Transverse colon (tissue), 4 donors: ENCODE data around the gene FATE1. TPM values are rescaled to one million over a fixed set of nuclear protein-coding genes. Genes with fewer than 3 reads are reported as not detected.

Experiments
- DNase-seq: peaks from one replicate; pipeline ENCODE4 v3.0.0-alpha.2; 2019
- H3K27ac ChIP-seq, 4 donors: fragments of 200-600 bp; sonication (generic); 2 replicates each; pipeline ENCODE4 v1.5.1; 2016 to 2018; ENCODE audit warnings: inconsistent platforms in 4 of 4
- H3K27me3 ChIP-seq: fragments of 200-600 bp; sonication (generic); 2 replicates; pipeline ENCODE4 v1.5.1; 2017; ENCODE audit warnings: inconsistent platforms
- H3K36me3 ChIP-seq, 4 donors: fragments of 200-600 bp; sonication (generic); 2 replicates each; pipeline ENCODE4 v1.5.1; 2017 to 2019; ENCODE audit warnings: inconsistent platforms in 4 of 4
- H3K4me1 ChIP-seq, 4 donors: fragments of 200-600 bp; sonication (generic); 2 replicates each; pipeline ENCODE4 v1.5.1; 2017 to 2020; ENCODE audit warnings: inconsistent platforms in 4 of 4
- H3K4me3 ChIP-seq, 4 donors: fragments of 200-600 bp; sonication (generic); 1 replicate in 1 of 4; 2 replicates in 3 of 4; pipeline versions ENCODE4 v1.5.1 to v1.6.1; 2017 to 2019; ENCODE audit warnings: inconsistent platforms in 4 of 4
- H3K9me3 ChIP-seq, 2 donors: fragments of 200-600 bp; sonication (generic); 2 replicates each; pipeline ENCODE4 v1.5.1; 2017 to 2019; ENCODE audit warnings: inconsistent platforms in 2 of 2
- CTCF ChIP-seq, 5 experiments: fragments of 200-600 bp in 3 of 5; fragments of 450-650 bp in 2 of 5; sonication (generic) in 3 of 5; IDR thresholded peaks; 1 replicate in 2 of 5; 2 replicates in 3 of 5; pipeline ENCODE4 v1.5.1; 2016 to 2017; ENCODE audit warnings: antibody characterized with exemption in 5 of 5, inconsistent platforms in 3 of 5, mild to moderate bottlenecking in 2 of 5, moderate library complexity in 1 of 5
- EP300 ChIP-seq: sonication (generic); formaldehyde crosslinking; IDR thresholded peaks from one replicate; pipeline ENCODE4 v1.6.1; 2017; ENCODE audit warnings: antibody characterized with exemption, low read depth
- POLR2A ChIP-seq: fragments of 450-650 bp; IDR thresholded peaks from one replicate; pipeline ENCODE4 v1.6.1; 2016; ENCODE audit warnings: antibody characterized with exemption, mild to moderate bottlenecking, moderate library complexity
- POLR2AphosphoS5 ChIP-seq, 3 donors: sonication (generic); formaldehyde crosslinking; IDR thresholded peaks; one replicate each; pipeline ENCODE4 v1.6.1; 2016; ENCODE audit warnings: antibody characterized with exemption in 3 of 3
- WGBS, 2 donors: methylation state at CpG; one replicate each; pipeline ENCODE4 v1.1.5; 2018; ENCODE audit warnings: low coverage in 1 of 2; 5-methylcytosine and 5-hydroxymethylcytosine counted together
- in situ Hi-C, 4 donors: fragments of 200-750 bp; cut with MboI; loops; one replicate each; pipeline versions ENCODE4 v1.15.0 to v1.15.1; 2017; ENCODE audit warnings: low sequenced_read_pairs in 3 of 4, low pct_ligation_motif_present in 1 of 4, low pct_unique_long_range_greater_than_20kb in 1 of 4
- intact Hi-C: fragments of 100-400 bp; cut with DNase I; formaldehyde crosslinking; loops from one replicate; pipeline ENCODE4 v1.15.1; 2023; ENCODE audit warnings: low total_unique reads
- total RNA-seq, 4 donors: library from RNA; depleted of rRNA; stranded (reverse); fragments of >200 nt; gene quantifications; one replicate each; pipeline ENCODE4 v1.1.0, GENCODE V29; 2016

The FATE1 gene
- total RNA-seq, 4 donors from 2014 or later, result not detected

- TF ChIP-seq EP300 (no peak), POLR2A (no peak), CTCF (IDR thresholded peaks at IDR 0.05) (no peak), POLR2AphosphoS5 (IDR thresholded peaks at IDR 0.05) (no peak)
- 54% methylated on average over 4 of the region's 4 CpGs; no CpG with 5 or more reads in 1 of the 2 donors for WGBS, 2 donors
- no peak overlapping the region for H3K27ac ChIP-seq
Measured at GRCh38 chrX:151697522-151697921, 18.3 kb upstream of the FATE1 start.

GRCh38 chrX:151698485-151698884, 17.4 kb upstream of the FATE1 start:
- intact Hi-C loops (no loop called here), in situ Hi-C loops (loop anchor here in 1 of 4 donors (25.0 kb wide), 1 partner anchor 536 kb away; no protein-coding TSS in a partner anchor)
- no peaks in the 10 kb centered on the region for H3K9me3 ChIP-seq
- no peak for DNase-seq
- H3K27ac ChIP-seq, result no peak overlapping the region
- no peak overlapping the region for H3K4me3 ChIP-seq
- H3K4me1 ChIP-seq, result no peaks in the 10 kb centered on the region
- 62% methylated on average over 6 of the region's 6 CpGs; no CpG with 5 or more reads in 1 of the 2 donors for WGBS, 2 donors
- H3K27me3 ChIP-seq, result peaks cover 6% of the 10 kb centered on the region
- TF ChIP-seq CTCF (IDR thresholded peaks at IDR 0.05) (no peak), POLR2A (no peak), EP300 (no peak), POLR2AphosphoS5 (IDR thresholded peaks at IDR 0.05) (no peak)
- H3K36me3 ChIP-seq, result no peaks in the 10 kb centered on the region

More at GRCh38 chrX:151697522-151697921, 18.3 kb upstream of the FATE1 start:
- Histone ChIP-seq H3K9me3 (no peaks in the 10 kb centered on the region), H3K27me3 (peaks cover 6% of the 10 kb centered on the region), H3K4me3 (no peak overlapping the region), H3K36me3 (no peaks in the 10 kb centered on the region), H3K4me1 (no peaks in the 10 kb centered on the region)
- DNase-seq, result no peak
- intact Hi-C loops (no loop called here), in situ Hi-C loops (loop anchor here in 1 of 4 donors (25.0 kb wide), 1 partner anchor 535 kb away; no protein-coding TSS in a partner anchor)

- TF ChIP-seq POLR2AphosphoS5 (IDR thresholded peaks at IDR 0.05) (no peak), EP300 (no peak), POLR2A (no peak), CTCF (IDR thresholded peaks at IDR 0.05) (no peak)
- intact Hi-C loops, result no loop called here
- WGBS, 2 donors, result 86 to 100% methylated on average over 1 to 9 of the region's 9 CpGs
- no peak for DNase-seq
- Histone ChIP-seq H3K9me3 (no peaks in the 10 kb centered on the region), H3K27ac (no peak overlapping the region), H3K4me1 (no peaks in the 10 kb centered on the region), H3K36me3 (no peaks in the 10 kb centered on the region), H3K4me3 (no peak overlapping the region), H3K27me3 (peaks cover 6% of the 10 kb centered on the region)
- in situ Hi-C loops, result loop anchor here in 1 of 4 donors (25.0 kb wide), 1 partner anchor 537 kb away; no protein-coding TSS in a partner anchor
Measured at GRCh38 chrX:151699746-151700145, 16.1 kb upstream of the FATE1 start.

- H3K36me3 ChIP-seq, result no peaks in the 10 kb centered on the region
- no peaks in the 10 kb centered on the region for H3K9me3 ChIP-seq
- TF ChIP-seq POLR2A (no peak), CTCF (IDR thresholded peaks at IDR 0.05) (no peak), EP300 (no peak), POLR2AphosphoS5 (IDR thresholded peaks at IDR 0.05) (no peak)
- no peaks in the 10 kb centered on the region for H3K27me3 ChIP-seq
- H3K27ac ChIP-seq, result no peak overlapping the region
- DNase-seq, result no peak
- no peak overlapping the region for H3K4me3 ChIP-seq
- WGBS, 2 donors, result 96% methylated on average over 14 of the region's 16 CpGs; no CpG with 5 or more reads in 1 of the 2 donors
- H3K4me1 ChIP-seq, result no peaks in the 10 kb centered on the region
- in situ Hi-C loops (no loop called here), intact Hi-C loops (no loop called here)
Measured at GRCh38 chrX:151700581-151700980, 15.3 kb upstream of the FATE1 start.
